Measurements from ENCODE around the gene MAML2. TPM values are rescaled to one million over a fixed set of nuclear protein-coding genes. Genes with fewer than 3 reads are reported as not detected.

Gene MAML2
- total and polyA plus RNA-seq, 2 of the 8 experiments (the other 6 are each of a cell fraction or from before 2014, with no cell fraction given), result 3.8 to 6.6 TPM

DNA sequence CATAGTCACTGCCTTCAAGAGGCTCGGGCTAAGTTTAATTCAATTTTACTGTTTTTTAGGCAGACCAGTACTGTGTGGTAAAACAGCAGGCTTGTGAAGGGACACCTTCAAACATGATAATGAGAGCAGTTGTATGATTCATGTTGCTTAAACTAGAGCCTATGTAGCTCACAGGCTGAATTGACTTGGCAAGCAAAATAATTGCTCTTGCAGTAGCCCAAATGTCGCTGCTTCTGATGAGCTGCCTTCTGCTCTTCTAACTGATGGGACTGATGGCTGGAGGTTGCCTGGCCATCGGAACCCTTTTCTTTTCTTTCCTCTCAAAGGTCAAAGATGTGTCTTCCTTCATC lies 137.6 kb downstream of the MAML2 start:
- no peak overlapping the region for H2BK5ac ChIP-seq (ENCODE audit: low read depth, low read length)
- no peak overlapping the region for H4K8ac ChIP-seq (ENCODE audit: extremely low read depth, insufficient read depth, low read length)
- H2BK12ac ChIP-seq (ENCODE audit: low read depth, low read length), result no peak overlapping the region
- no peaks in the 10 kb centered on the region for H3K79me2 ChIP-seq (ENCODE audit: control insufficient read depth in 1 of 2, insufficient read depth in 2 of 2, low read length in 2 of 2)
- H3K23me2 ChIP-seq (ENCODE audit: low read depth, low read length), result no peaks in the 10 kb centered on the region
- no peak overlapping the region for H3K9ac ChIP-seq (replicated peaks in 1 of 4; ENCODE audit: extremely low read depth in 1 of 4, low read depth in 3 of 4, low read length in 3 of 4)
- H3K23ac ChIP-seq (ENCODE audit: insufficient read length), result no peak overlapping the region
- H3K4me1 ChIP-seq (replicated peaks in 1 of 4; ENCODE audit: control insufficient read depth in 3 of 4, insufficient read depth in 4 of 4, low read length in 3 of 4), result peaks cover 0 to 5% (median 1%) of the 10 kb centered on the region in 4 experiments; a peak in 3 of 7 replicates
- H3K27me3 ChIP-seq (replicated peaks in 1 of 4; ENCODE audit: control insufficient read depth in 3 of 4, extremely low read depth in 1 of 4, insufficient read depth in 3 of 4, low read length in 3 of 4), result no peaks in the 10 kb centered on the region
- WGBS, 2 experiments (ENCODE audit: extremely low coverage in 1 of 2, insufficient coverage in 1 of 2, insufficient read length in 1 of 2, insufficient replicate concordance in 2 of 2, low coverage in 1 of 2, low lambda C conversion rate in 2 of 2, missing lambda C conversion rate in 1 of 2), result 93% methylated on average over 3 of the region's 3 CpGs; no CpG with 5 or more reads in 1 of the 2 experiments
- H2BK120ac ChIP-seq (replicated peaks; ENCODE audit: low read depth, low read length), result no peak overlapping the region
- no peaks in the 10 kb centered on the region for H3K9me3 ChIP-seq (ENCODE audit: insufficient read depth in 2 of 2, low read depth in 1 of 2, low read length in 1 of 2)
- no peak overlapping the region for H2AK5ac ChIP-seq (ENCODE audit: low read depth, low read length)
- POLR2A ChIA-PET (ENCODE audit: partially characterized antibody), result interaction anchor here (0.9 kb wide), 1 partner anchor 127 kb away, joined by 3 read pairs; no protein-coding TSS in a partner anchor
- H3K36me3 ChIP-seq (ENCODE audit: control insufficient read depth in 2 of 4, insufficient read depth in 4 of 4, low read length in 3 of 4), result no peaks in the 10 kb centered on the region
- H2AFZ ChIP-seq (ENCODE audit: low read length), result no peak overlapping the region
- no peak overlapping the region for H4K91ac ChIP-seq (replicated peaks; ENCODE audit: insufficient read length, low read length)
- no peaks in the 10 kb centered on the region for H4K20me1 ChIP-seq (replicated peaks in 1 of 2; ENCODE audit: control insufficient read depth in 1 of 2, insufficient read depth in 2 of 2, low read length in 2 of 2)
- DNase-seq (ENCODE audit: low read depth in 1 of 2, low spot score in 2 of 2), result no peak
- no peaks in the 10 kb centered on the region for H3K79me1 ChIP-seq (ENCODE audit: low read depth, low read length)
- H3K27ac ChIP-seq (ENCODE audit: low read depth, low read length), result no peak overlapping the region
- no peak for FAIRE-seq
- H3K56ac ChIP-seq (replicated peaks; ENCODE audit: insufficient read length, low read depth, low read length), result no peak overlapping the region
- no peak overlapping the region for H3K4me2 ChIP-seq (ENCODE audit: insufficient read depth in 1 of 2, low read depth in 2 of 2, low read length in 2 of 2)
- no peak overlapping the region for H3K14ac ChIP-seq (ENCODE audit: insufficient read length)
- no peak overlapping the region for H2BK20ac ChIP-seq (ENCODE audit: low read length)
- no peak overlapping the region for H3K4me3 ChIP-seq (ENCODE audit: extremely low read depth in 1 of 4, insufficient read depth in 2 of 4, low read depth in 3 of 4, low read length in 4 of 4)
- CTCF ChIA-PET (ENCODE audit: partially characterized antibody), result interaction anchor here (0.5 to 1.2 kb wide), 2 partner anchors 139 to 184 kb away, joined by 3 read pairs; partner anchors contain the start of genes CCDC82 and JRKL
- no peak overlapping the region for H2BK15ac ChIP-seq (ENCODE audit: low read length)
- no peak overlapping the region for H3K4ac ChIP-seq (replicated peaks; ENCODE audit: insufficient read length, low read depth, low read length)
- H3K18ac ChIP-seq (ENCODE audit: extremely low read depth, low read length), result no peak overlapping the region
- H4K5ac ChIP-seq (ENCODE audit: insufficient read length, low read depth, low read length), result no peak overlapping the region
- TF ChIP-seq NRF1 (IDR thresholded peaks at IDR 0.05; ENCODE audit: low read depth, low read length) (no peak), KDM5A (IDR thresholded peaks at IDR 0.05; ENCODE audit: low read length) (no peak), POLR2A (IDR thresholded peaks at IDR 0.05; ENCODE audit: control extremely low read depth in 1 of 2, low read depth in 2 of 2, low read length in 2 of 2) (no peak), TAF7 (optimal IDR thresholded peaks at IDR 0.05; ENCODE audit: borderline replicate concordance, low read depth, low read length) (no peak), CREB1 (IDR thresholded peaks at IDR 0.05) (no peak), KDM1A (IDR thresholded peaks at IDR 0.05; ENCODE audit: borderline replicate concordance, low read length) (no peak), CHD1 (IDR thresholded peaks at IDR 0.05; ENCODE audit: low read depth, low read length) (no peak), GTF2F1 (IDR thresholded peaks at IDR 0.05; ENCODE audit: borderline replicate concordance, low read depth, low read length) (no peak)
